G401.6 (cell line): ENCODE data around the gene SPAG5.
"Not testable (repeated sequence)": the region's sequence is repeated elsewhere in the genome, so short reads cannot be mapped to it uniquely, and the experiment has no call there.

Experiments
- FAIRE-seq: peaks from 2 replicates; lab custom pipeline; 2012; peaks lifted over from hg19 to GRCh38; lab: Jason Lieb, UNC

The SPAG5 gene

DNA sequence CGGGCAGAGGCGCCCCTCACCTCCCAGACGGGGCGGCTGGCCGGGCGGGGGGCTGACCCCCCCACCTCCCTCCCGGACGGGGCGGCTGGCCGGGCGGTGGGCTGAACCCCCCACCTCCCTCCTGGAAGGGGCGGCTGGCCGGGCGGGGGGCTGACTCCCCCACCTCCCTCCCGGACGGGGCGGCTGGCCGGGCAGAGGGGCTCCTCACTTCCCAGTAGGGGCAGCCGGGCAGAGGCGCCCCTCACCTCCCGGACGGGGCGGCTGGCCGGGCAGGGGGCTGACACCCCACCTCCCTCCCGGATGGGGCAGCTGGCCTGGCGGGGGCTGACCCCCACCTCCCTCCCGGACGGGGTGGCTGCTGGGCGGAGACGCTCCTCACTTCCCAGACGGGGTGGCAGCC, 5.2 kb upstream of the SPAG5 start:
- FAIRE-seq: not testable (repeated sequence)

- FAIRE-seq: no peak
Measured at GRCh38 chr17:28599311-28600184, 723 bp upstream of the SPAG5 start.

- no peak for FAIRE-seq
Measured at GRCh38 chr17:28598389-28598788, 436 bp downstream of the SPAG5 start.

GRCh38 chr17:28597606-28598383, 1.0 kb downstream of the SPAG5 start:
- no peak for FAIRE-seq

GRCh38 chr17:28592260-28592659, 6.6 kb downstream of the SPAG5 start:
- FAIRE-seq: no peak

DNA sequence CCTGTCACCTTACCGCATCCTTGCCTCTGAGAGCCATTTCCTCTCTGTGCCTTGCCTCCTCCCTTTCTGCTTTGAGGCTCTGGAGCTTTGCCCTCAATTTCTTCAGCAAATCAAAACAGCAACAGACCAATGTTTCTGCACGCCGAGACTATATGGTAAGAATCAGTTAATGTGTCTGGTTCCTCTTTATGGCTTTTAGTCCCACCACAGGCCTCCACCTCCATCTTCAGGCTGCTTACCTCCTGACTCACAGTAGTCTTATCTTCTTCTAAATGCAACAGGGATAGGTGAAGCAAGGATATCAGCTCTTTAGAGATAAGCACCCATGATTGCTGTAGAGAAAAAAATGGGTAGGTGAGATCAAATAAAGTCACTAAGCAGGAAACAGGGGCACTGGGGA, 13.0 kb downstream of the SPAG5 start:
- FAIRE-seq: no peak

DNA sequence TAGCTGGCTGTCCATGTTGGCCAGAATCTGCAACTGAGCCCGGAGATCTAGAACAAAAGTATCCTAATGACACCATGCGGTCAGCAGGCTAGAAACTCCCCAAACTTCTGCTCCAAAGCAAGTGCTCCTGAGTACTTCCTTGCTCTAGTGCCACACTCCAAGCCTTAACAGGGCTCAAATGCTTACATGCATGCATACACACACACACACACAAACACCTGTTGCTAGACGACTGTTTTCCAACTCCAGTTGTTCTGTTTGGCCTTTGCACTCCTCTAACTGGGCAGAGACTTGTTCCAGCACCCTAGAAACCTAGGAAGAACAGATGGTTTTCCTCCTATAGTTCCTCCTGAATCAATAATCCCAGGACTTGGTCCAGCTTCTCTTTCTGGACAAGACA, 14.4 kb downstream of the SPAG5 start:
- FAIRE-seq: no peak

DNA sequence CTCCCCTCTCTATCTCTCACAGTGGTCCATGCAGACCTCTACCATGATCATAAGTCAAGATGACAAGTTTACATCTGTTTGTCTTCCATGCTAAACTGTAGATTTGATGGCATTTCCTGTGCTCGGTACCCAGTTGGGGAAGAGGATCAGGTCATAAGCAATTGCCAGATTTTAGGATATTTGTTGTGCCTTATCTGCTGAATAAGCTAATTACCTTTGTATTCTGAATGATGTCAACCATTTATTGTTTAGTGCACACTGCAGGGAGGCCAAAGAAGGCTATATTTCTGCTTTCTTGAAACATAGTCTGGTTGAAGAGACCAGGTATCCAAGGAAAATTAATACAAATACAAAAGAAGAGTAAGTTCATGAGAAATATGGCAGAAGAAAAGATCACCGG, 16.3 kb downstream of the SPAG5 start:
- no peak for FAIRE-seq

DNA sequence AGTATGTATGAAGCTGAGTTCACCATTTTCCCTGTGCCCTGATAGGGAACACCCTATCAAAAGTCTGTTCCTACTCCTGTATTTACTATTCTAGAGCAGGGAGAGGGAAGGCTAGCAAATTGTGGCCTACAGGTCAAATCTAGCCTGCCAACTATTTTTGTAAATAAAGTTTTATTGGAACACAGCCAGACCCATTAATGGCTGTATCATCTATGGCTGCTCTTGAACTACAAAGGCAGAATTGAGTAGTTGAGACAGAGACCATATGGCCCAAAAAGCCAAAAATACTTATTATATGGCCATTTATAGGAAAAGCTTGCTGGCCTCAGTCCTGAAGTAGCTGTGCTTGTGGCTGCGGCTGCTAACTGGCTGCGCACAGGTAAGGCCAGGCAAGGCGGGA, 17.9 kb downstream of the SPAG5 start:
- no peak for FAIRE-seq

- FAIRE-seq: no peak
Measured at GRCh38 chr17:28579526-28579925, 19.3 kb downstream of the SPAG5 start.

DNA sequence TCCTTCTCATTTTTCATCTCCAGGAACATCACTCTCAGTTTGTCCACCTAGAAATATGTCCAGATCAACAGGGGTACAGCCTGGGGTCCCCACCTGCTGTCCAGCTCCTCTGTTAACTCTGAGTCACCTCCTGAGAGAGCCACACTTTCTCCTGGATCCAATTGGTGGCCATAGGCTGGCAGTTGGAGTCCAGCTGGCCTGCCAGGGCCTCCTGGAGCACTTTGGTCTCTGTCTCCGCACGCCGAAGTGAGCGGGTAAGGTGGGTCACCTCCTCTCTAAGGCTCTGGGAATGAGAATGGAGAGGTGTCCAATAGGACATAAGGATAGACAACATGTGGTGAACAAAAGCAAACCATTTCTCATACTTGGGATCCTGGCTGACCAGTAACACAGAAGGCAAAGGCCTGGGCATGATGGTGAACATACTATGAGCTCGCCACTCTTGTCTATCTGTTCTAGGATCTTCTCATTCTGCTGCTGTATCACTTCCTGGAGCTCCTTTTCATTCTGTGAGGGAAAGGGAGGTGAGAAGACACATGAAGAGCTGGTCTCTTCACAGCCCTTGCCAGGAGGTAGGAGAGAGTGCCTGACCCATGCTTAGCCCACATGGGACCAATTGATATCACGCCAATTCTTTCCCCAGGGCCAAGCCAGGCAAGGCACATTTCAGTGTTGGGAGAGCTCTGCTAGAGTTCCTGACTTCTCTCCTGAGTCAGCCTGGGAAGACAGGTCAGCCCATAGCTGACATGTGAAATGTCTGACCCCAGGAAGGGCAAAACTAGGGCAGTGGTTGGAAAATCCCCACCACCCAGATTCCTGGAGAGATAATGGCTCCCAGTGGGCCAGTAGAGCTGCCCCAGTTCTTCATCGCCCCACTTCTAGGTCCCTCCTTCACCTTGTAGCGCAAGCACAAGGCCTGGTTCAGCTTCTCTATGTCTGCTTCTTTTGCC, 20.3 kb downstream of the SPAG5 start:
- no peak for FAIRE-seq

- FAIRE-seq: no peak
Measured at GRCh38 chr17:28577466-28577824, 21.4 kb downstream of the SPAG5 start.

DNA sequence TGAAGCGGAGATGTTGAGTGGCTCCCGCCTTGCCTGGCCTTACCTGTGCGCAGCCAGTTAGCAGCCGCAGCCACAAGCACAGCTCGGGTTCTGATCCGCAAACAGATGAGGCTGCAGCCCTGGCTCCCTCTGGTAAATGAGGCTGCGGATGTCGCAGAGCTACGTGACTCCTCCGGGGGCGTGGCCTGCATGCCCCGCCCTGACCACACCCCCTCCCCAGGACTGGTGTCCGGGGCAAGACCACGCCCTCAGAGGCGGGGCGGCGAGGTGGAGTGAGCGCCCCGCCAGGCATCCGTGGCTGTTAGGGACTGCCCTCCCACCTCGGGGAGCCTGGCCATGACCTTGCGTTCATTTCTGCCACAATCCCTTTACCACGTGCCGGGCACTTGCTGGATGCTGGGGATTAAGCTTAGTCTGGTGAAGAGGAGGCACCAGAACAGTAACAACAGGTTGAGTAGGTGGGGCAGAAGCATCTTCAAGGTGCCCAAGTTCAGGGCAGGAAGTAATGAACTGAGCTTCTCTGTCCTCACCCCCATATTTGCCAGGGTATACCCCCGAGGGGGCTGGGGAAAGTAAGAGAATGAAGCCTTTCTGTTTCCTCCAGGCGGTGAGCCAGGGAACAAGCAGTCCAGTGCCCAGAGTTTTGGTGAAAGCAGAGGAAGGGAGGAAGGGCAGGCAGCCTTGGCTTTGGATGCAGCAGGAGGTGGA, 21.9 kb downstream of the SPAG5 start, which contains the start of gene ALDOC:
ALDOC (minus strand) TSS at position 138 of the 708 bp plus-strand sequence. CDS start 1,363 bp downstream, outside the sequence.
- FAIRE-seq: peak; percentile 61

- FAIRE-seq: not testable (repeated sequence)
Measured at GRCh38 chr17:28576016-28576415, 22.8 kb downstream of the SPAG5 start.

- FAIRE-seq: no peak
Measured at GRCh38 chr17:28575126-28575795, 23.6 kb downstream of the SPAG5 start.

DNA sequence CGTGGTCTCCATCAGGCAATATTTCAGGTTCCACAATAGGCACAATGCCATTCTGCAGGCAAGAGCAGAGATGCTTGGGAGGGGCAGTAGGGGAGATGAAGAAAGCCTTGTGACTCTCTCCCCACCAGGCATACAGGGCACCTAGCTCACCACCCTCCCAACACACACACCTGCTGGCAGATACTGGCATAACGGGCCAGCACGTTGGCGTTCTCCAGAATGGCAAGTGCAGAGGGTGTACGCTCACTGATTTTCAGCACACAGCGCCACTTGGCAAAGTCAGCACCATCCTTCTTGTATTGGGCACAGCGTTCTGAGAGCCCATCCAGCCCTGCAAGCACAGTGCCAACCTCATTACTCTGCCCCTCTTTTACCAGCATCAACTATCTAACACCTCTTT, 24.3 kb downstream of the SPAG5 start:
- no peak for FAIRE-seq

GRCh38 chr17:28573966-28574480, 24.8 kb downstream of the SPAG5 start:
- no peak for FAIRE-seq

DNA sequence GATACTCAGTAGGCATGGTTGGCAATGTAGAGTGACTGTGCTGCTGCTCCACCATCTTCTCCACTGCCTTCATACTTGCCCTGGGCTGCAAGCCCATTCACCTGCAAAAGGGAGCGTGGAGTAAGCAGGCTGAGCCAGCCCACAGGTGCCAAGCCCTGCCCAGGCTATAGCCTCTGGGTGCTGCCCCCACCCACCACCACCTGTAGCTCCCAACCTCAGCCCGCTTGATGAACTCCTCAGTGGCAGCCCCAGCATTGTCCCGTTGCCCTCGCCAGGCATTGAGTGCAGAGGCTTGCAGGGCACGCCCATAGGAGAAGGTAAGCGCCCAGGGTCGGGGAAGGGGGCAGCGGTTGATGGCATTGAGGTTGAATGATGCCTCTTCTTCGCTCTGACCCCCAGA, 25.3 kb downstream of the SPAG5 start:
- FAIRE-seq: no peak

GRCh38 chr17:28573040-28573380, 25.8 kb downstream of the SPAG5 start:
- no peak for FAIRE-seq

- no peak for FAIRE-seq
Measured at GRCh38 chr17:28572259-28573039, 26.4 kb downstream of the SPAG5 start.
